SK-N-SH (cell line): Measurements from ENCODE around the gene COBLL1.

ENCODE experiments used
- POLR2AphosphoS5 ChIP-seq: IDR thresholded peaks from 2 replicates; pipeline ENCODE4 v1.6.1; 2012; ENCODE audit warnings: low read depth, low read length
- TAF1 ChIP-seq: IDR thresholded peaks from 2 replicates; pipeline ENCODE4 v1.6.1; 2012; ENCODE audit warnings: low read depth, mild to moderate bottlenecking, low read length, moderate library complexity, borderline replicate concordance
- TCF12 ChIP-seq: IDR thresholded peaks from 2 replicates; pipeline ENCODE4 v1.4.0; 2012
- USF2 ChIP-seq: fragments of 150-350 bp; IDR thresholded peaks from 2 replicates; pipeline ENCODE4 v1.6.1; 2017; ENCODE audit warnings: antibody characterized with exemption, low read length, low read depth, borderline replicate concordance

GRCh38 chr2:164877927-164878326 lies 36.3 kb upstream of the COBLL1 start:
- TF ChIP-seq TCF12: no peak
- TF ChIP-seq USF2: no peak
- no peak for TF ChIP-seq TAF1
- TF ChIP-seq POLR2AphosphoS5: no peak
